GM03348 (cell line): Measurements from ENCODE around the gene HCFC2.

Experiments
- DNase-seq: peaks from one replicate; pipeline ENCODE4 v3.0.0; 2012; ENCODE audit warnings: low spot score

Gene HCFC2

DNA sequence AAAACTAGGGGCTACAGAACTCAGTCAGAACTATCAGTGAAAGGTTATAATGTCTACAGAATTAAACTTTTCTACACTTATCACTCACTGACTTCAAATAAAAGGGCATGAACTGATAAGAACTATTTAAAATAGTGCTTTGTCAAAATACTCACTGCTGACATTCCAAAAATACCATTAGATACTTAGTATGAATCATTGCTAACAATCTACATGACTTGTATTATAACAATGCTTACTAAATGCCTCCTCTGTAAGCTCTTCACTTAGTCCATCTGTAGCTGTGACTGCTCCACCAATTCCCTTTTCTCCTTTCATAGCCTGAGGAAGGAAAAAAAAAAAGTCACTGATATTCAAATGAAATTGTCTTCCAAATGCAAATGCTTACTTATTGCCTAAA, 56.7 kb downstream of the HCFC2 start:
- peak; percentile 67 for DNase-seq

DNA sequence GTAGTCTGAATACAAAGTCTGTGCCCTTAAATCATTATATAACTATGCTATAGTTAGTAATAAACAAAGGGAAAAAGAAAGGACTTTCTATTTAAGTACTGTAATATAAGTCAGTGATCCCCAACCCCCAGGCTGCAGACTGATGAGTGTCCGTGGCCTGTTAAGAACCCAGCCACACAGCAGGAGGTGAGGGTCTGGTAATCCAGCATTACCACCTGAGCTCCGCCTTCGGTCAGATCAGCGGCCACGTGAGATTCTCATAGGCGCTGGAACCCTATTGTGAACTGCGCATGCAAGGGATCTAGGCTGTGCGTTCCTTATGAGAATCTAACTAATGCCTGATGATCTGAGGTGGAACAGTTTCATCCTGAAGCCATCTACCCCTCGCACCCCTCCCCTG, 58.0 kb downstream of the HCFC2 start:
- DNase-seq, result no peak

DNA sequence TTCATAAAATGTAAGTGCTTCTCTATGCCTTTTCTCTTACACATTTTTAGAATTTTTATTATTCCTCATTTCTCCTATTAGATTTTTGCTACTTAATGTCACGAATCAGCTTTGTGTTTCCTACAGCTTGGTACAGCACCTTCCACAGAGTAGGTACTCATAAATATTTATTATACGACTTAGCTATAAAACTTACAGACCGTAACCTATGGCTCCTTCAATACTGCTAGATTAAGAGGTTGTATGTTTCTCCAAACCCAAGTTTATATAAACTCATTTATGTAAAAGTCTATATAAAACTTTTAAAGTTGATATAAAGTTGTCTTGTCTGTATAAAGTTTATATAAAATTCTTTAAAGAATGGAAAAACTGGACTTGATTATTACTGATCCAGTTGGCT, 62.2 kb downstream of the HCFC2 start:
- DNase-seq, result no peak

DNA sequence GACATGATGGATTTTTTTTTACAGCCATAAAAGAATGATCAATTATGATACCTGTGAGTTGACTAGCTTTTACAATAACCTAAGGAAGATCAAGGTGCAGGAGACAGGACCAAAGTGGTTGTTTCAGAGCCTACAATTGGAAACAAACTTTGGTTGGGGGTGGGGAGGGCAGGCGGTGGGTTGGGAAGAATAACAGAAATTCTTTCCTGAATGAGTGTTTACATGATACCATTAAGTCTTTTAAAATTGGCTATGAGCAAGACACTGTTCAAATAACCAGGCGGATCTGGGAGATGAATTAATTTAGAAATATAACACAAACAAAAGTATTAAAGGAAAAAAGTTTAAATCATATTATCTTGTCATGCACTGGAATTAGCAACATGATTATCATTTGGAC, 66.4 kb downstream of the HCFC2 start:
- no peak for DNase-seq

DNA sequence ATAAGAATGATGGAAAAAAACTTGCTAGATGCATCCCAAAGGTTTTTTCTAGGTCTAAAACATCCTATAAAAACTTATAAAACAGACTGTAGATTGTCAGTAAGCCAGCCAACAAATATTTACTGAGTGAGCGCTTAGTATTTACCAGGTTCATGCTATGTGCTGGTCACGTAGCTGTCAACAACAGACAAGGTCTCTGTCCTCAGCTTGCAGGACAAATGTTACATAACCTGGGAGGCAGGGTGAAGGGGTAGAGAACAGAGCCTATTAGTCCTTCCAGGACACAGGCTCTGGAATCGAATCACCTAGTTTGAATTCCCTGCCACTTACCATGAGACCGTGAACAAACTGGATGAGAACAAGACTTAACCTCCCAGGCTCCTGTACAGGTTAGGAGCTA, 67.3 kb downstream of the HCFC2 start:
- no peak for DNase-seq

DNA sequence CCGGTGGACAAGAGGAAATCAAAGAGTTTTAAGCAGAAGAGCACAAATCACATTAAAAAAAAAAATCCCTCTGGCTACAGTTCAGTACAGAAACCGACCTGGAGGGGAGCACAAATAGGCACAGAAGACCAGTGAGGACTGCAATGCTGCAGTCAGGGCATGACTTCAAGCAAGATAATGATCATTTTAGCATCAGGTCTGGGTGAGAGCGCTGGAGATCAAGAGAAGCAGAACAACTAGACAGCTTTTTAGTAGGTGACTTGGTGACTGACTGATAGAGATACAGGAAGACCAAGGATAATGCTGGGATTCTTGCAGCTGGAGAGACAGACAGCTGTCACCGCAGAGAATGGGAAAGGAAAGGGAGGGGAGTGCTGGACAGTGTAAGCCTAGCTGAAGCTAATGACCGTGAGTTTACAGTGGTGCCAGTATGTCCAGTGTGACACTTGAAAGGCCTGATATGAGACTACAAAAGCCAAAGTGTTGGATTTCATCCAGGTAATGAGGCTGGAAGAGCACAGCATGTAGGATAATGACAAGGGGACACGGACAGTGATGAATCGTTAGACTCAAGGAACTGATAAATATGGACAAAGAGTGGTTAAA, 68.1 kb downstream of the HCFC2 start:
- DNase-seq, result no peak

DNA sequence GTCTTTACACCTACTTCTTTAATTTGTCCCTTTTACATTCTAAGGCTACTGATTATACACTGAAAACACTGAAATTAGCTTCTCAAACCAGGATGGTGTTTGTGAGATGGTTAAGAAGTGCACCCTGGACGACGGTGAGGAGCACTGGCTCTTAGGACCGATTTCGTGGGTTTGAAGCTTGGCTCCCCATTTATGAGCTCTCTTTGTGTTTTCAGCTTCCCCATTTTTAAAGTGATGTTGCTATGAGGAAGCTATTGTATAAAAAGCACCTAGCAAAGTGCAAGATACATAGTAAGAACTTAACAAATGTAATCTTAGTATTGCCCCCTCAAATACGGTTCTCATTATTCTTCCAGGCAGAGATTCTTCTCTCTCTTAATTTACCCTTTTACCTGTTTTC, 69.0 kb downstream of the HCFC2 start:
- DNase-seq, result no peak

DNA sequence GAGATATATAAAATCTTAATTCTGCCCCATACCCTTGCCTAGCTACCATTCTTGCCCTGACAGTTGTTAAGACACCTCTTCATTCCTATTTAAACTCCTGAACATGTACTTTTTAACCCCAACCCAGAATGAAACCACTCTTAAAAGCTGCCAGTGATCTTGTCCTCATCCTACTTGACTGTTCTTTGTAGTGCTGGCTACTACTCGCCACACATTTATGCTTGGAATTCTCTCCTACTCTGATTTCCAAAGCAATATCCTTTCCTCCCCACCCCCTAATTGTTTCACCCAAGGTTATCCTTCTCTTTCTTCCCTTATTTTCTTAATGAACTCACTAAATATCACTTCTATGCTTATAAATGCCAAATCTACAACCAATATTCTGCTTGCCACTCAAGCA, 69.5 kb downstream of the HCFC2 start:
- DNase-seq, result peak; percentile 20

DNA sequence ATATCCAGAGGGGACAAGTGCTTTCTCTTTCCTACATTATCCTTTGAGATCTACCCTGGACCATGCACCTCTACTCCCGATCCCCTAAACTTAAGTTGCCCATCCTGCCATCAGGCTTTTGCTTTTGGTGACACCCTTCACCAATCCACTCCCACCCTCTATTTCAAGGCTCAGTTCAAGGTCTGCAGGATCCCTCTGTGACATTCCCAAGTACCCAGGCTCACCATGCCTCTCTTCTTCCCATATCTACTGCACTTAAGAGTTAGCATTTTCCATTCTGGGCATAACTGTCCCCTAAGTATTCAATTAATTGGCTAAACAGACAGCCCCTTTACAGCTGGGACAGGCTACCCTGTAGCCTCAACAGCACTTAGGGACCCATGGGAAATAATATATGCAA, 70.6 kb downstream of the HCFC2 start:
- DNase-seq, result no peak

DNA sequence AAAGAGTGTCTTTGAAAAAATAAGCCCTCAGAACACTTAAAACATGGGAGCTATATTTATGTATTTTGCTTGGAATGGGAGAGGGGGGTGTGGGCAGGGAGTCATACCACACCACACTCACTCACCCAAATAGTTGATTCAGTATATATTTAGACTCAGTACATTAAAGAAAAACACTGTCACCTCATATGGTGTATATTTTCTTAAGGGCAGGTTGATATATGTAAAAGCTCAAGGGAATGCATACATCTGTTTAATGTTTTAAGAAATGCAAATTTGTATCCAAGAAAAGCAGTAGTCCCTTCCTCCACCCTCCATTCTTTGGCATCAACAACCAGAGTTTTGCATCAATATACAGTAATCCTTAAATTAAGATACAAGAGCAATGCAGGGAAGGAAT, 72.2 kb downstream of the HCFC2 start:
- no peak for DNase-seq

DNA sequence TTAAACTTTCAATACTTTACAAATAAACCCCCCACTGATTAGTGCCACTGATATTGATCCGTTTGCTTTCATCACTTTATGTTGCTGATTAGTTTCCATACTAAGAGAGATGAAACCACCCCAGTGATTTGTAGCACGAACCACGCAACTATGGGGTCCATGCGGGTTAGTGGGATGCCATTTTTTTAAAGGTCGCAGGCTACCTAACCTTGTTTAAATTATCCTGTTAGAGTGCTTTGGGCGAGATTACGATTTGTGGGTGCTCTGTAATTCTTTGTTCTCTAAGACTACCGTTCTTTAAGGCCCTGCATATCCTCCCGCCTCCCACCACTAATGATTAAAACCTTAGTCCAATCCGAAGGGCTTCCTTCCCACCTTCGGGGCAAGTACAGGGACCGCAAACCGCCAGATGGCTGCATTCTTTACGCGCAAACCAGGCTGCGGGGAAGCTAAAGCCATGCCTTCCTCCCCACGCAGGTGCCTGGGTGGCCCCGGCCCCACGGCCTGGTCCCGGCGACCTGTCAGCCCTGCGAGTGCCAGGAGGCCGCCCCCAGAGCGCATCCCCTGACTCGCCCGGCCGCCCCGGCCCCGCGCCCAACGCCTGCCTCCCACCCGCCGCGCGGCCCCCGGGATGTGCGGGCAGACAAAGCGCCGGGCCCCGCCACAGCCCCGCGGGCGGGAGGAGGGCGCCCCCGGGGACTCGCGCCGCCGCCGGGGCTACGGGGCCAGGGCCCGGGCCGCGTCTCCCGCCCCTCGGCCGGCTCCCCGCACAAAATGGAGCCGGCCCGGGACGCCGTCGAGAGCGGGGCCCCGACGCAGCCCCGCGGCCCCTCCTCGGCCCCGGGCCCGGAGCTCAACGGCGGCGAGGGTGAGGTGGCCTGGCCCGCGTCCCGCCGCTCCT, 72.9 kb downstream of the HCFC2 start:
- DNase-seq, result peak; percentile 65

DNA sequence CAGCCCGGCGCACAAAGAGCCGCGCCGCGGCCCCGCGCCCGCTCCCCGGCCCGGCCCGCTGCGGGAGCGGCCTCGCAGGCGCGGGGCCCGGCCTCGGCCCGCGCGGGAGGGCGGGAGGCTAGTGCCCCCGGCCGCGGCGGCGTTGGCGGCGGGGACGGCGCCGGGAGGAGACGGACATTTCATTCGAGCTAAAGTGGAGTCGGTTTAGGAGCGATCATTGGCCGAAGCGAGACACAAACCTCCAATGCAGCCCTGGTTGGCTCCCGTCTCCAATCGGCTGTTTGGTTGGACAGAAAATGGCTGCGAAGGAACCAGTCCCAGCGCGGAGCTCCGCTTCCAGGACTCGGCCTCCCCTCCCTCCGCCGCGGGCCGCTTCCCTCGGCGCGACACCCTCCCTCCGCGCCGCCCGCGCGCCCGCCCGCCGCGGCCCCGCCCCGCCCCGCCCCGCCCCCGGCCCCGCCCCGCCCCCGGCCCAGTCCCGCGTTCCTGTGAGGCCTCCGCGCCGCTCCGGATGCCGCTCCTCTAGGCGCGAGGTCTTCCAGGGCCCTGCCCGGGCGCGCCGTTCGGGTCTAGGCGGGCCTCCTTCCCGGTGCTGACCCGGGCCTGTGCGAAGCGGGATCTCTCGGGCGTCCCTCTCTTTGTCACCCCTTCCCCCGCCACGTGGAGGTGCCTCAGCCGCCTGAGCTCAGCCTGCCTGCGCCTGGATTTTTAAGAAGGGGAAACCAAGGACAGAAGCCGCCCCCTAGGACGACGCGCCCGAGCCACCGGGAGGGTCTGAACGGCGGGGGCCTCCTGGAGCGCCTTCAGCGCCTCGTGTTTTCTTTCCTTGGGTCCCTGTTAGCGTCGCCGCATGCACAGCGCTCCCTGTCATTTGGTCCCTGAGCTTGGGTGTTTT, 73.8 kb downstream of the HCFC2 start, which contains the start of gene NFYB:
Gene NFYB, minus strand, starts transcription at position 309 of the 895 bp plus-strand sequence. CDS start 2,757 bp downstream, outside the sequence.
- DNase-seq, result peak; percentile 97

DNA sequence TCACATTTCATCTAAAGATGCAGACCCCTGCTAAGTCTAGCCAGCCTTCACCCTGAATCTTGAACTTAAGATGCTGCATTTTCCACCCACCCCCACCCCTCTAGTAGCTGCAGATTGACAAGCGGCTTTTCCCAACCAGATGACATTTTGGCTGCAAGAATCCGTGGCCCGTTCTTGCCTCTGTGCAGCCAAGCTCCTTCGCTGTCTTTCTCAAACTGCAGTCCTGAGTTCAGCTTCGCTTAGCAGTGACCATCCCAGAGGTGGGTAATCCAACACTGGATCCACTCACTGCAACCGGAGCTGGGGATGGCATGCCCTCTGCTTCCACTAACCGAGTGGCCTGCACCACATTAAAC, 74.4 kb downstream of the HCFC2 start:
- peak; percentile 27 for DNase-seq

DNA sequence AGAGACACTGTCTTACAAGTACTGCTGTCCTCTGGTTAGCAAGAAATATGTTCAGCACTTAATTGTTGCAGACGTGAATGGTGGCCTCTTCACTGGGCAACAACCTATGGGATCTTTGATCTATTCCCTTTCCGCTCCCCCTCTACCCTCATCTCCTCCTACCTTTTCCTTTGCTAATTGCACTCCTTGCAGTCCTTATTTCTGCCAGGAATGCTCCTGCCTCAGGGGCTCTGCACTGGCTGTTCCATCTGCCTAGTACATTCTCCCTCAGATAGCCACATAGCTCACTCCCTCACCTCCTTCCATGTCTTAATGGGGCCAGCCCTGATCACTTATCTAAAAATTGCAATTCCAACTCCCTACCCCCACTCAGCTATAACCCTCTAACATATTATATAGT, 78.2 kb downstream of the HCFC2 start:
- no peak for DNase-seq

DNA sequence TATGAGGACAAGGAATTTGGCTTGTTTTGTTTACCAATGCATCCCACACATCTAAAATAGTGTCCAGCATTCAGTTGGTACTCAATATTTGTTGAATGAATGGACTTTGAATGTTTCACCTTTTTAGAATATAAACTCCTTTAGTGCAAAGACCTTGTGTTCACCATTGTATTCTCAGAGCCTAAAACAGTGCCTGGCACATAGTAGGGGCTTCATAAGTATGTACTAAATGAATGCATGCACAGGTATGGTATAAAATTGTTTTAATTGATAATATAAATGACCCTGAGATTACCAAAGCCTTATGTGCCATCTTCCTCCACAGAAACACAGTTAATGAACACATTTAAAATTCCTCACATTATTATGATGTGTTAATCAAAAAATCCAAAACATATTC, 78.7 kb downstream of the HCFC2 start:
- DNase-seq, result no peak

DNA sequence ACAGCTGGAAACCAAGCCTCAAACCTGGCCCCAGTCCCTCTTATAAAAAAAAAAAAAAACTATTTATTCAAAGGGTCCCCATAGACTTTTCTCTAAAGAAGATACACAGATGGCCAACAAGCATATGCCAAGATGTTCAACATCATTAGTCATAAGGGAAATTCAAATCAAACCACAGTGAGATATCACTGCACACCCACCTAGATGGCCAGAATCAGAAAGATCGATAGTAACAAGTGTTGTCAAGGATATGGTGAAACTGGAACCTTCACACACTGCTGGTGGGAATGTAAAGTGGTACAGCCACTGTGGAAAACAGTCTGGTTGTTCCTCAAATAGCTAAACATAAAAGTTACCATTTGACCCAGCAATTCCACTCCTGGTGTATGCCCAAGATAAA, 79.6 kb downstream of the HCFC2 start:
- DNase-seq, result no peak

DNA sequence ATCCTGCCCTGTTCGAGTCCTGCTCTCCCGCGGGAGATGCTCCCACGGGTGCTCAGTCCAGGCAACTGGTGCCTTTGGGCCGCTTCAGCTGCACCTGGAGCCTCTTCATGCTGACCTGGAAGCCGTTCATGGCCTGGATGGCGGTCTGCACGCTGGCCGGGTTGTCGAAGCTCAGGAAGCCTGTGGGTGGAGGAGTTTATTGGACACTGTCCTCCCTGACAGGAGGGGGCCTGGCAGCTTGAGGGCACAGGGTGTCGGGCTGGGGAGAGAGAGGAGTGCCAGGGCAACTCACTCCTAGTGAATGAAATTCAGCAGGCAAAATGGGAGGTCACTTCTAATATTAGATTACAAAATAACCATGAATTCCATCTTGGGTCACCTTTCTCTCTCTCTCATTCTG, 83.0 kb downstream of the HCFC2 start:
- no peak for DNase-seq

DNA sequence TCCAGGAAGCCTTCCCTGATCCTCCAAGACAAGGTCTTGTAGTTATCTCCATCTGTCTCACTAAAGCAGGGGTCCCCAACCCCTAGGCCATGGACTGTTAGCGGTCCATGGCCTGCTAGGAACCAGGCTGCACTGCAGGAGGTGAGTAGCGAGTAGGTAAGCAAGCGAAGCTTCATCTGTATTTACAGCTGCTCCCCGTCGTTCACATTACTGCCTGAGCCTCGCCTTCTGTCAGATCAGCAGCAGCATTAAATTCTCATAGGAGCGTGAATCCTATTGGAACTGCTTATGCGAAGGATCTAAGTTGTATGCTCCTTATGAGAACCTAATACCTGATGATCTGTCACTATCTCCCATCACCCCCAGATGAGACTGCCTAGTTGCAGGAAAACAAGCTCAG, 86.1 kb downstream of the HCFC2 start:
- DNase-seq, result no peak

DNA sequence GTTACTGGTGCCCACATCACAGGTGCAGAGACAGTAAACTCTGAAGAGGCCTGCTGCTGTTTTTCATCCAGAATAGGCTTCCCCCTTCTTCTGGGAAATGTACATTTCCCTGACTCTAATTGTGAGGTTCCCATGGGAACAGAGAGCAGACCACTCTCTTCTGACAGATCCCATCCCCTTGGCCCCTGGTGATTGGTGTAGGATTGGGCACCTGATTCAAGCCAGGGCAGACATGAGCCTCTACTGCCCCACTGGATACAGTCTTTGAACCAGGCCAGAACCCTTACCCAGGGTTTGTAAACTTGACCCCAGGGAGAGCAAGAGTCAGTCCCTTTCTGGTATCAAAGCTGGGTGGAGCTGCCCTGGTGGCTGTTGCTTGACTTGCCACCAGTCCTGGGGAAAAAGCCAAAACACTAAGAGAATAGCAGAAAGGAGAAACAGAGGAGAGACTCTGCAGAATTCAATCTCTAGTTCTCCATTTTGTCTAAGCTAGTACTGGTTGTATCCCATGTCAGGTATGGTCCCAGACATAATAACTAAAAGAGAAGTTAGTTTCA, 88.4 kb downstream of the HCFC2 start:
- no peak for DNase-seq

DNA sequence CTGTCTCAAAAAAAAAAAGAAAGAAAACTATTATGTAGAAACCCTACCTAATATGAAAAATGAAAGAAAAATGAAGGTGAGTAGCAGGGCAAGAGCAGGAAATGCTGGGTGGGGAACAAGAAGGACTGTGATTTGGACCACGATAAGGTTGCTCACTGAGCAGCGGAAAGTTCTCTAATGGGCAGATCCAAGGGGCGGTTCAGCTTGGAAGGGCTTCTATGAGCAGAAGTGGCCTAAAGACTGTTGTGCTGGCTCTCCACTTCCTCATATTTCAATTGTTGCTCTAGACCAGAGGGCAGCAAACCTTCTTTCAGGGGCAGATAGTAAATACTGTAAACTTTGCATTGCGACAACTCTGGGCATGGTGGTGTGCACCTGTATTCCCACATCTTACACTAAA, 90.0 kb downstream of the HCFC2 start:
- no peak for DNase-seq

DNA sequence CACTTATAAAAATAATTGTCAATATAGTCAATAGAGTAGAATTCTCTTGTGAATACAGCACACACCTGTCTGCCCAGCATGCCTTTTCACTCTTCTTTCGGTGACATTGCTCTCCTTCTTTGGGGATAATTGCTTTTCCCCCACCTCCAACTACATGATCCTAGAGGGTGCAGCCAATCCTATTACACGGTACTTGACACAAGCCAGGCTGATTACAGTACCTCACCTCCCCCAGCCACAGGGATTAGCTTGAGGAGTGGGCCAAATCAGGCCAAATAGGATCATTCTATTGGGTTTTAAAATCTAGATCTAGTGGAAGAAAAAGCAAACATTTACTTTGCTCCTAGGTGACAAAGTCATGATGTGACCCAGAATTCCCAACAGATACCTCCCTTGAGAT, 90.5 kb downstream of the HCFC2 start:
- no peak for DNase-seq
